ENCODE measurements around the gene RPS27.

DNA sequence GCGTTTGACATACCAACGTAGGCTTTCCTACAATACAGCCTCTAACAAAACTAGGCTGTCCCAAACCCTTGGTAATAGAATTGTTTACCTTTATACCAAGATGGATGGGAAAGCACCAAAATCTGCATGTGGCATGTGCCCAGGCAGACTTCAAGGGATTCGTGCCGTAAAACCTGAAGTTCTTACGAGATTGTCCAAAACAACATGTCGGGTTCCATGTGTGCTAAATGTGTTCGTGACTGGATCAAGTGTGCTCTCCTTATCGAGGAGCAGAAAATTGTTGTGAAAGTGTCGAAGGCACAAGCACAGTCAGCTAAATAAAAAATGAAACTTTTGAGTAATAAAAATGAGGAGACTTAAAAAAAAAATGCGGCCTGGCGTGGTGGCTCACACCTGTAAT, 5.1 kb downstream of the RPS27 start:
- TF ChIP-seq, protein P1, sequence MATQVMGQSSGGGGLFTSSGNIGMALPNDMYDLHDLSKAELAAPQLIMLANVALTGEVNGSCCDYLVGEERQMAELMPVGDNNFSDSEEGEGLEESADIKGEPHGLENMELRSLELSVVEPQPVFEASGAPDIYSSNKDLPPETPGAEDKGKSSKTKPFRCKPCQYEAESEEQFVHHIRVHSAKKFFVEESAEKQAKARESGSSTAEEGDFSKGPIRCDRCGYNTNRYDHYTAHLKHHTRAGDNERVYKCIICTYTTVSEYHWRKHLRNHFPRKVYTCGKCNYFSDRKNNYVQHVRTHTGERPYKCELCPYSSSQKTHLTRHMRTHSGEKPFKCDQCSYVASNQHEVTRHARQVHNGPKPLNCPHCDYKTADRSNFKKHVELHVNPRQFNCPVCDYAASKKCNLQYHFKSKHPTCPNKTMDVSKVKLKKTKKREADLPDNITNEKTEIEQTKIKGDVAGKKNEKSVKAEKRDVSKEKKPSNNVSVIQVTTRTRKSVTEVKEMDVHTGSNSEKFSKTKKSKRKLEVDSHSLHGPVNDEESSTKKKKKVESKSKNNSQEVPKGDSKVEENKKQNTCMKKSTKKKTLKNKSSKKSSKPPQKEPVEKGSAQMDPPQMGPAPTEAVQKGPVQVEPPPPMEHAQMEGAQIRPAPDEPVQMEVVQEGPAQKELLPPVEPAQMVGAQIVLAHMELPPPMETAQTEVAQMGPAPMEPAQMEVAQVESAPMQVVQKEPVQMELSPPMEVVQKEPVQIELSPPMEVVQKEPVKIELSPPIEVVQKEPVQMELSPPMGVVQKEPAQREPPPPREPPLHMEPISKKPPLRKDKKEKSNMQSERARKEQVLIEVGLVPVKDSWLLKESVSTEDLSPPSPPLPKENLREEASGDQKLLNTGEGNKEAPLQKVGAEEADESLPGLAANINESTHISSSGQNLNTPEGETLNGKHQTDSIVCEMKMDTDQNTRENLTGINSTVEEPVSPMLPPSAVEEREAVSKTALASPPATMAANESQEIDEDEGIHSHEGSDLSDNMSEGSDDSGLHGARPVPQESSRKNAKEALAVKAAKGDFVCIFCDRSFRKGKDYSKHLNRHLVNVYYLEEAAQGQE (IDR thresholded peaks at IDR 0.05; ENCODE audit: unreplicated experiment): no peak
- TF ChIP-seq, protein P2, sequence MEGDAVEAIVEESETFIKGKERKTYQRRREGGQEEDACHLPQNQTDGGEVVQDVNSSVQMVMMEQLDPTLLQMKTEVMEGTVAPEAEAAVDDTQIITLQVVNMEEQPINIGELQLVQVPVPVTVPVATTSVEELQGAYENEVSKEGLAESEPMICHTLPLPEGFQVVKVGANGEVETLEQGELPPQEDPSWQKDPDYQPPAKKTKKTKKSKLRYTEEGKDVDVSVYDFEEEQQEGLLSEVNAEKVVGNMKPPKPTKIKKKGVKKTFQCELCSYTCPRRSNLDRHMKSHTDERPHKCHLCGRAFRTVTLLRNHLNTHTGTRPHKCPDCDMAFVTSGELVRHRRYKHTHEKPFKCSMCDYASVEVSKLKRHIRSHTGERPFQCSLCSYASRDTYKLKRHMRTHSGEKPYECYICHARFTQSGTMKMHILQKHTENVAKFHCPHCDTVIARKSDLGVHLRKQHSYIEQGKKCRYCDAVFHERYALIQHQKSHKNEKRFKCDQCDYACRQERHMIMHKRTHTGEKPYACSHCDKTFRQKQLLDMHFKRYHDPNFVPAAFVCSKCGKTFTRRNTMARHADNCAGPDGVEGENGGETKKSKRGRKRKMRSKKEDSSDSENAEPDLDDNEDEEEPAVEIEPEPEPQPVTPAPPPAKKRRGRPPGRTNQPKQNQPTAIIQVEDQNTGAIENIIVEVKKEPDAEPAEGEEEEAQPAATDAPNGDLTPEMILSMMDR (conservative IDR thresholded peaks at IDR 0.05; ENCODE audit: low read depth in 2 of 2): no peak
- TF ChIP-seq EZH2phosphoT487 (IDR thresholded peaks at IDR 0.05; ENCODE audit: unreplicated experiment) (no peak), JUNB (IDR thresholded peaks at IDR 0.05; ENCODE audit: unreplicated experiment) (no peak)
